H1 (cell line): ENCODE results near the gene ASAP2. TPM values are rescaled to one million over a fixed set of nuclear protein-coding genes. Genes with fewer than 3 reads are reported as not detected.

Experiments used
- NANOG ChIP-seq: IDR thresholded peaks from 2 replicates; pipeline ENCODE4 v1.6.1; 2011; ENCODE audit warnings: low read length, low read depth, mild to moderate bottlenecking, inconsistent platforms; ENCODE audit not compliant: insufficient read depth, poor library complexity, severe bottlenecking
- POLR2AphosphoS5 ChIP-seq: IDR thresholded peaks from 2 replicates; pipeline ENCODE4 v1.6.1; 2011; ENCODE audit warnings: low read depth, low read length
- polyA plus RNA-seq, 7 experiments: library from polyadenylated mRNA; depleted of rRNA in 3 of 7; stranded (reverse) in 5 of 7; unstranded in 2 of 7; fragments of >200 nt in 5 of 7; fragments of 200-250 nt in 2 of 7; gene quantifications; 1 replicate in 5 of 7; 2 replicates in 1 of 7; 4 replicates in 1 of 7; pipeline versions ENCODE4 v1.2.1 to v1.2.3, GENCODE V29; 2011 to 2013; ENCODE audit warnings: missing spikeins in 2 of 7, mixed read lengths in 2 of 7
- total RNA-seq: library from RNA; stranded (reverse); fragmentation: NEBNext Ultra II Directional; extraction: Animal tissue kit (Norgen Biotek cat#: 25700); gene quantifications from 2 replicates; pipeline ENCODE4 v1.2.1, GENCODE V29; 2021

ASAP2 gene
- total and polyA plus RNA-seq, 2 of the 8 experiments (the other 6 are each of a cell fraction or from before 2014, with no cell fraction given): 10.2 to 18.7 TPM

DNA sequence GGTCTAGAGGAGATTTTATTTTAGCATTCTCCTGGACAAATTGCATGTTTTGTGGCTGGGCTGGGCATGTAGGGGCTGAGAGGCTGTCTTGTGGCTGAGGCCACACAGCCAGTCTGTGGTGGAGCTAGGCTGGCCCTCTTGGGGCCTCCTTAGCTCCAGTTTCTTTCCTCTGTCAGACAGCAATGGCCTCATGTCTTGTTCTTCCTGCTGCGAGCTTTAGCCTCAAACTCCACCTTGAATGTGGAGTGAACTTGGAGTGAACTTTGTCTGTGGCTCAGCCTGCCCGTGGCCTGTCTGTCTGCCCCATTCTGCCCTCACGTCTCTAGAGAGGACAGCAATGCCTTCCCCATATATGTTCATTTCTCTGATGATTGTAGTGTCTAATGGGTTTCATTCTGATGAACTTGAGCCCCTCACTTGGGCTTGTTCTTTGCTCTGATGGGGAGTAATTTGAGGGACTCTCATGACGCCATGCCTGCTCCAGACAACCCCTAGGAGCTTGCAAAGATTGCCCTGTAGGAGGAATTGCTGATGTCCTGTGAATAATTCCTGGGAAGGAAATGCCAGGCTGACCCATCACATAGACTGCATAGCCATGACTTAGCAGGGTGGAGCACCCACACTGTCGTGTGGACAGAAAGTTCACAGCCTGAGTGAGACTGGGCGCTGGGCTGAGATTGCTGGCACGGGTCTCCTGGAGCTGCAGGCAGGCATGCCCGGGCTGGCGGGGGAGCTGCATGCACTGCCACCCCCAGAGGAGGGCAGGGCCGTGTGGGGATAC is 42.6 kb downstream of the ASAP2 start (continued):
- TF ChIP-seq NANOG (no peak), POLR2AphosphoS5 (no peak)
